ENCODE data around the gene HIVEP3. TPM values are rescaled to one million over a fixed set of nuclear protein-coding genes. Genes with fewer than 3 reads are reported as not detected.

The HIVEP3 gene
- total RNA-seq, 1 donor from 2014 or later: 0.37 TPM

DNA sequence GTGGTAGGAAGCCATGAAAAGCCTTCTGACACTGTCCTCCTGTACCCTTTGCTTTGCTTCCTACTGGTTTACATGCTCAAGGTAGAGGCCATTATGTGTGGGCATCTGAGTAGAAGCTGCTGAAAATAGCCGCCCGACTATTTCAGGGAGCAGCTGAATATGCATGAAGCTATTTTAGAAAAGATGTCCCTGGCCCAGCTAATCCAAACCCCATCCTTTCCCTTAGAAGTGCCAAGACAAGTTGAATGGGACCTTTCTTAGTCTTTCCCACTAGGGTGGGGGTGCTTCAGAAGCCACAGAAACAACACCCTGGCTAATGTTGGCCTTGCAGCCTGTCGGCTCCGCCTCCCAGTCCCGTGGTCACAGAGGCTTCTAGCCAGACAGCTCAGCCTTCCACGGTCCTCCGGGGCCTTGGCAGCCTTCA lies 229.2 kb downstream of the HIVEP3 start:
- Histone ChIP-seq H3K27ac (no peak overlapping the region), H4K20me1 (ENCODE audit: low read depth) (no peaks in the 10 kb centered on the region), H3F3A (ENCODE audit: low read depth) (no peaks in the 10 kb centered on the region), H3K9me3 (ENCODE audit: low read depth) (no peaks in the 10 kb centered on the region), H3K79me2 (ENCODE audit: low read depth) (no peaks in the 10 kb centered on the region), H3K36me3 (no peaks in the 10 kb centered on the region), H3K4me3 (no peak overlapping the region), H3K4me1 (no peaks in the 10 kb centered on the region), H3K9ac (no peak overlapping the region), H2AFZ (replicated peaks) (no peak overlapping the region), H3K4me2 (no peak overlapping the region), H3K27me3 (no peaks in the 10 kb centered on the region)
- H3K36me3 Mint-ChIP-seq: no peaks in the 10 kb centered on the region
- no peaks in the 10 kb centered on the region for H3K9me3 Mint-ChIP-seq
- H3K27me3 Mint-ChIP-seq (ENCODE audit: insufficient read depth, low read depth): no peaks in the 10 kb centered on the region
- TF ChIP-seq, protein P1, sequence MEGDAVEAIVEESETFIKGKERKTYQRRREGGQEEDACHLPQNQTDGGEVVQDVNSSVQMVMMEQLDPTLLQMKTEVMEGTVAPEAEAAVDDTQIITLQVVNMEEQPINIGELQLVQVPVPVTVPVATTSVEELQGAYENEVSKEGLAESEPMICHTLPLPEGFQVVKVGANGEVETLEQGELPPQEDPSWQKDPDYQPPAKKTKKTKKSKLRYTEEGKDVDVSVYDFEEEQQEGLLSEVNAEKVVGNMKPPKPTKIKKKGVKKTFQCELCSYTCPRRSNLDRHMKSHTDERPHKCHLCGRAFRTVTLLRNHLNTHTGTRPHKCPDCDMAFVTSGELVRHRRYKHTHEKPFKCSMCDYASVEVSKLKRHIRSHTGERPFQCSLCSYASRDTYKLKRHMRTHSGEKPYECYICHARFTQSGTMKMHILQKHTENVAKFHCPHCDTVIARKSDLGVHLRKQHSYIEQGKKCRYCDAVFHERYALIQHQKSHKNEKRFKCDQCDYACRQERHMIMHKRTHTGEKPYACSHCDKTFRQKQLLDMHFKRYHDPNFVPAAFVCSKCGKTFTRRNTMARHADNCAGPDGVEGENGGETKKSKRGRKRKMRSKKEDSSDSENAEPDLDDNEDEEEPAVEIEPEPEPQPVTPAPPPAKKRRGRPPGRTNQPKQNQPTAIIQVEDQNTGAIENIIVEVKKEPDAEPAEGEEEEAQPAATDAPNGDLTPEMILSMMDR (IDR thresholded peaks at IDR 0.05): no peak
- TF ChIP-seq EZH2phosphoT487 (IDR thresholded peaks at IDR 0.05) (no peak), EZH2 (IDR thresholded peaks at IDR 0.05) (no peak)
- no peak for DNase-seq (ENCODE audit: low spot score)
- peaks cover 8% of the 10 kb centered on the region for H3K4me1 Mint-ChIP-seq
- H3K27ac Mint-ChIP-seq: no peak overlapping the region
- H3K4me3 Mint-ChIP-seq: no peak overlapping the region

- no peaks in the 10 kb centered on the region for H3K36me3 Mint-ChIP-seq
- Histone ChIP-seq H3K79me2 (ENCODE audit: low read depth) (no peaks in the 10 kb centered on the region), H3F3A (ENCODE audit: low read depth) (no peaks in the 10 kb centered on the region), H3K9ac (no peak overlapping the region), H4K20me1 (ENCODE audit: low read depth) (no peaks in the 10 kb centered on the region), H3K4me1 (no peaks in the 10 kb centered on the region), H3K27ac (no peak overlapping the region), H2AFZ (replicated peaks) (no peak overlapping the region), H3K27me3 (no peaks in the 10 kb centered on the region), H3K9me3 (ENCODE audit: low read depth) (no peaks in the 10 kb centered on the region), H3K4me2 (no peak overlapping the region), H3K4me3 (no peak overlapping the region), H3K36me3 (no peaks in the 10 kb centered on the region)
- no peaks in the 10 kb centered on the region for H3K27me3 Mint-ChIP-seq (ENCODE audit: insufficient read depth, low read depth)
- no peak overlapping the region for H3K27ac Mint-ChIP-seq
- no peak for DNase-seq (ENCODE audit: low spot score)
- TF ChIP-seq EZH2 (IDR thresholded peaks at IDR 0.05) (no peak), EZH2phosphoT487 (IDR thresholded peaks at IDR 0.05) (no peak)
- TF ChIP-seq, protein P1 (IDR thresholded peaks at IDR 0.05): no peak
- no peaks in the 10 kb centered on the region for H3K9me3 Mint-ChIP-seq
- H3K4me1 Mint-ChIP-seq: peaks cover 8% of the 10 kb centered on the region
- no peak overlapping the region for H3K4me3 Mint-ChIP-seq
Measured at GRCh38 chr1:41689139-41689538, 229.6 kb downstream of the HIVEP3 start.

- H3K9me3 ChIP-seq (ENCODE audit: low read depth): no peaks in the 10 kb centered on the region
- H3K27me3 ChIP-seq: no peaks in the 10 kb centered on the region
- no peaks in the 10 kb centered on the region for H3F3A ChIP-seq (ENCODE audit: low read depth)
- Mint-ChIP-seq H3K36me3 (no peaks in the 10 kb centered on the region), H3K9me3 (no peaks in the 10 kb centered on the region), H3K4me3 (no peak overlapping the region), H3K4me1 (peaks cover 8% of the 10 kb centered on the region), H3K27ac (no peak overlapping the region), H3K27me3 (ENCODE audit: insufficient read depth, low read depth) (peaks cover under 1% of the 10 kb centered on the region)
- no peak overlapping the region for H3K4me3 ChIP-seq
- DNase-seq (ENCODE audit: low spot score): no peak
- no peak overlapping the region for H2AFZ ChIP-seq (replicated peaks)
- H3K27ac ChIP-seq: no peak overlapping the region
- no peaks in the 10 kb centered on the region for H3K36me3 ChIP-seq
- H3K4me2 ChIP-seq: no peak overlapping the region
- no peaks in the 10 kb centered on the region for H4K20me1 ChIP-seq (ENCODE audit: low read depth)
- H3K4me1 ChIP-seq: no peaks in the 10 kb centered on the region
- no peak overlapping the region for H3K9ac ChIP-seq
- TF ChIP-seq, protein P1 (IDR thresholded peaks at IDR 0.05): no peak
- TF ChIP-seq EZH2 (IDR thresholded peaks at IDR 0.05): no peak
- TF ChIP-seq EZH2phosphoT487 (IDR thresholded peaks at IDR 0.05): no peak
- H3K79me2 ChIP-seq (ENCODE audit: low read depth): no peaks in the 10 kb centered on the region
Measured at GRCh38 chr1:41687007-41687406, 231.7 kb downstream of the HIVEP3 start.
